ENCODE data around the gene CCDC85B. TPM values are rescaled to one million over a fixed set of nuclear protein-coding genes. Genes with fewer than 3 reads are reported as not detected.
A peak's percentile ranks its signal among the peaks of the same experiment; 100 is the strongest.

The CCDC85B gene
- total RNA-seq, 1 experiment from 2014 or later, result 14.7 TPM

GRCh38 chr11:65931773-65932557 lies 41.5 kb downstream of the CCDC85B start:
- no peak for TF ChIP-seq CTCF (IDR thresholded peaks at IDR 0.05; ENCODE audit: insufficient read depth in 1 of 2, low read depth in 1 of 2, low read length in 1 of 2, severe bottlenecking in 1 of 2, unreplicated experiment in 1 of 2)
- H3K36me3 ChIP-seq (ENCODE audit: control insufficient read depth, insufficient read depth, low read length), result no peaks in the 10 kb centered on the region
- H3K36me3 Mint-ChIP-seq (ENCODE audit: insufficient read depth, unreplicated experiment), result peaks cover 4% of the 10 kb centered on the region
- no peaks in the 10 kb centered on the region for H3K4me1 Mint-ChIP-seq (ENCODE audit: low read depth, unreplicated experiment)
- no peak overlapping the region for H3K4me3 ChIP-seq (ENCODE audit: low read depth, low read length)
- H3K27me3 Mint-ChIP-seq (ENCODE audit: insufficient read depth, unreplicated experiment), result peaks cover 2% of the 10 kb centered on the region
- no peak for DNase-seq
- intact Hi-C loops (cut with micrococcal nuclease; ENCODE audit: unreplicated experiment), result no loop called here
- ChIA-PET POLR2A (interaction anchor here (0.5 to 0.7 kb wide), 2 partner anchors 41 to 74 kb away, joined by 3 to 4 read pairs; partner anchors contain the start of gene CFL1), CTCF (interaction anchor here (0.6 to 0.7 kb wide), 2 partner anchors 41 to 47 kb away, joined by 3 to 5 read pairs; partner anchors contain the start of gene CCDC85B)
- no peak overlapping the region for H3K4me3 Mint-ChIP-seq (ENCODE audit: unreplicated experiment)
- no peaks in the 10 kb centered on the region for H3K9me3 ChIP-seq
- no peaks in the 10 kb centered on the region for H3K4me1 ChIP-seq
- H3K27me3 ChIP-seq (replicated peaks; ENCODE audit: control insufficient read depth, insufficient read depth, low read length), result no peaks in the 10 kb centered on the region
- no peak overlapping the region for H3K27ac Mint-ChIP-seq (ENCODE audit: unreplicated experiment)
- no peaks in the 10 kb centered on the region for H3K9me3 Mint-ChIP-seq (ENCODE audit: unreplicated experiment)
- no TSS peak for BruUV-seq (replicated peaks)

GRCh38 chr11:65932558-65932919 lies 42.1 kb downstream of the CCDC85B start:
- Mint-ChIP-seq H3K36me3 (ENCODE audit: insufficient read depth, unreplicated experiment) (no peaks in the 10 kb centered on the region), H3K9me3 (ENCODE audit: unreplicated experiment) (no peaks in the 10 kb centered on the region), H3K4me1 (ENCODE audit: low read depth, unreplicated experiment) (no peaks in the 10 kb centered on the region), H3K27me3 (ENCODE audit: insufficient read depth, unreplicated experiment) (peaks cover 4% of the 10 kb centered on the region), H3K4me3 (ENCODE audit: unreplicated experiment) (no peak overlapping the region), H3K27ac (ENCODE audit: unreplicated experiment) (no peak overlapping the region)
- Histone ChIP-seq H3K36me3 (ENCODE audit: control insufficient read depth, insufficient read depth, low read length) (no peaks in the 10 kb centered on the region), H3K27me3 (replicated peaks; ENCODE audit: control insufficient read depth, insufficient read depth, low read length) (no peaks in the 10 kb centered on the region), H3K4me1 (no peaks in the 10 kb centered on the region), H3K9me3 (no peaks in the 10 kb centered on the region), H3K4me3 (ENCODE audit: low read depth, low read length) (no peak overlapping the region)
- intact Hi-C loops (cut with micrococcal nuclease; ENCODE audit: unreplicated experiment), result no loop called here
- no TSS peak for BruUV-seq (replicated peaks)
- POLR2A ChIA-PET, result no interaction called here
- peak in 1 of 2 experiments; percentile 49 for DNase-seq
- no peak for TF ChIP-seq CTCF (IDR thresholded peaks at IDR 0.05; ENCODE audit: insufficient read depth in 1 of 2, low read depth in 1 of 2, low read length in 1 of 2, severe bottlenecking in 1 of 2, unreplicated experiment in 1 of 2)
- CTCF ChIA-PET, result interaction anchor here (0.7 to 1.2 kb wide), 2 partner anchors 44 to 48 kb away, joined by 3 read pairs; partner anchors contain the start of gene FIBP

DNA sequence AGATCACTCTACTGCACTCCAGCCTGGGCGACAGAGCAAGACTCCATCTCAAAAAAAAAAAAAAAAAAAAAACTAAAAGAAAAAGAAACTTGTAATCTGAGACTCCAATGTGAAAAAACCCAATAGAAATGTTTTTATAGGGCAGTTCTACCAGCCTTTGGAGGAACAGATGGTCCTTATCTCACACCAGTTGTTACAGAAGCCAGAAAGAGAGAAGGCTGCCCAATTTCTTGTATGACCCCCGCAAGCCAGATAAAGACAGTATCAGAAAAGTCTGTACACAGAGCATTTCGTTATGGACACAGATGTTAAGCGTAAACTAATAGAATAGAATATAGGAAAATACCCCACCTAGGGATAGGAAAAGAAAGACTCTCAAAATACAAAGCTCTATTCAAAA lies 43.5 kb downstream of the CCDC85B start:
- BruUV-seq (replicated peaks), result no TSS peak
- Mint-ChIP-seq H3K36me3 (ENCODE audit: insufficient read depth, unreplicated experiment) (no peaks in the 10 kb centered on the region), H3K4me3 (ENCODE audit: unreplicated experiment) (no peak overlapping the region), H3K27me3 (ENCODE audit: insufficient read depth, unreplicated experiment) (peaks cover 4% of the 10 kb centered on the region), H3K27ac (ENCODE audit: unreplicated experiment) (no peak overlapping the region), H3K9me3 (ENCODE audit: unreplicated experiment) (no peaks in the 10 kb centered on the region), H3K4me1 (ENCODE audit: low read depth, unreplicated experiment) (no peaks in the 10 kb centered on the region)
- no peaks in the 10 kb centered on the region for H3K4me1 ChIP-seq
- H3K9me3 ChIP-seq, result no peaks in the 10 kb centered on the region
- H3K27me3 ChIP-seq (replicated peaks; ENCODE audit: control insufficient read depth, insufficient read depth, low read length), result no peaks in the 10 kb centered on the region
- ChIA-PET POLR2A (interaction anchor here (0.5 to 0.6 kb wide), 2 partner anchors 87 to 177 kb away, joined by 3 read pairs; no protein-coding TSS in a partner anchor), CTCF (interaction anchor here (1.2 kb wide), 1 partner anchor 49 kb away, joined by 4 read pairs; no protein-coding TSS in a partner anchor)
- intact Hi-C loops (cut with micrococcal nuclease; ENCODE audit: unreplicated experiment), result no loop called here
- H3K36me3 ChIP-seq (ENCODE audit: control insufficient read depth, insufficient read depth, low read length), result no peaks in the 10 kb centered on the region
- H3K4me3 ChIP-seq (ENCODE audit: low read depth, low read length), result no peak overlapping the region
- no peak for DNase-seq
- TF ChIP-seq CTCF (IDR thresholded peaks at IDR 0.05; ENCODE audit: insufficient read depth in 1 of 2, low read depth in 1 of 2, low read length in 1 of 2, severe bottlenecking in 1 of 2, unreplicated experiment in 1 of 2), result no peak

Data from Caco-2 (cell line).